Loucy (cell line): ENCODE measurements around the gene CHAF1B.

Source experiments
- H2AFZ ChIP-seq: fragments of 200-600 bp; sonication (generic); 2 replicates; pipeline ENCODE4 v1.6.0; 2016; ENCODE audit warnings: antibody characterized with exemption, mild to moderate bottlenecking, low read length, moderate library complexity
- H3F3A ChIP-seq: fragments of 200-600 bp; 2 replicates; pipeline ENCODE4 v1.6.0; 2016; ENCODE audit warnings: antibody characterized with exemption, low read depth, mild to moderate bottlenecking
- H3K27me3 ChIP-seq: fragments of 200-600 bp; sonication (generic); 2 replicates; pipeline ENCODE4 v1.6.1; 2014; ENCODE audit warnings: low read length, mild to moderate bottlenecking; ENCODE audit not compliant: insufficient read depth, poor library complexity, severe bottlenecking
- H3K36me3 ChIP-seq: fragments of 200-600 bp; sonication (generic); 2 replicates; pipeline ENCODE4 v1.6.1; 2016; ENCODE audit warnings: low read length; ENCODE audit not compliant: insufficient read depth
- H3K4me1 ChIP-seq: fragments of 200-600 bp; sonication (generic); 2 replicates; pipeline ENCODE4 v1.5.1; 2014; ENCODE audit warnings: low read length, mild to moderate bottlenecking; ENCODE audit not compliant: insufficient read depth, poor library complexity, severe bottlenecking
- H3K4me2 ChIP-seq: fragments of 200-600 bp; sonication (generic); 2 replicates; pipeline ENCODE4 v1.6.0; 2014; ENCODE audit warnings: antibody characterized with exemption, low read length, low read depth, mild to moderate bottlenecking; ENCODE audit not compliant: poor library complexity, severe bottlenecking
- H3K4me3 ChIP-seq: fragments of 200-600 bp; sonication (generic); 2 replicates; pipeline ENCODE4 v1.5.1; 2014; ENCODE audit warnings: low read length, mild to moderate bottlenecking, mixed read lengths; ENCODE audit not compliant: poor library complexity, severe bottlenecking
- H3K79me2 ChIP-seq: fragments of 200-600 bp; sonication (generic); 2 replicates; pipeline ENCODE4 v1.6.1; 2014; ENCODE audit warnings: low read length; ENCODE audit not compliant: insufficient read depth
- H3K9ac ChIP-seq: fragments of 200-600 bp; sonication (generic); 2 replicates; pipeline ENCODE4 v1.6.0; 2014; ENCODE audit warnings: mild to moderate bottlenecking, low read depth, low read length, moderate library complexity; ENCODE audit not compliant: poor library complexity, severe bottlenecking
- H3K9me2 ChIP-seq: fragments of 200-600 bp; sonication (generic); replicated peaks from 2 replicates; pipeline ENCODE4 v1.6.1; 2016; ENCODE audit warnings: low read depth, low read length, mixed read lengths
- H3K9me3 ChIP-seq: fragments of 200-600 bp; sonication (generic); 2 replicates; pipeline ENCODE4 v1.6.1; 2014; ENCODE audit warnings: mild to moderate bottlenecking, antibody characterized with exemption, low read length, low read depth; ENCODE audit not compliant: insufficient read depth
- H4K20me1 ChIP-seq: fragments of 200-600 bp; sonication (generic); 2 replicates; pipeline ENCODE4 v1.6.0; 2014; ENCODE audit warnings: antibody characterized with exemption, low read length, mild to moderate bottlenecking; ENCODE audit not compliant: insufficient read depth, poor library complexity, severe bottlenecking
- CTCF ChIP-seq: fragments of 200-600 bp; sonication (generic); conservative IDR thresholded peaks from 2 replicates; pipeline ENCODE4 v1.5.1; 2014; ENCODE audit warnings: mild to moderate bottlenecking, antibody characterized with exemption, low read length
- EZH2phosphoT487 ChIP-seq: fragments of 200-600 bp; IDR thresholded peaks from 2 replicates; pipeline ENCODE4 v1.6.1; 2018; ENCODE audit warnings: antibody characterized with exemption, mild to moderate bottlenecking, moderate library complexity, borderline replicate concordance

Gene CHAF1B

GRCh38 chr21:36355868-36356267 is 29.3 kb upstream of the CHAF1B start:
- no peak overlapping the region for H3K9ac ChIP-seq
- no peaks in the 10 kb centered on the region for H3K27me3 ChIP-seq
- no peaks in the 10 kb centered on the region for H3K9me3 ChIP-seq
- no peak overlapping the region for H2AFZ ChIP-seq
- no peaks in the 10 kb centered on the region for H3K79me2 ChIP-seq
- H3K36me3 ChIP-seq: peaks cover 72% of the 10 kb centered on the region; the same call in 1 of the 2 replicates
- no peak for TF ChIP-seq CTCF
- TF ChIP-seq EZH2phosphoT487: no peak
- no peaks in the 10 kb centered on the region for H4K20me1 ChIP-seq
- H3K9me2 ChIP-seq: no peaks in the 10 kb centered on the region
- no peak overlapping the region for H3K4me2 ChIP-seq
- no peaks in the 10 kb centered on the region for H3K4me1 ChIP-seq
- H3F3A ChIP-seq: no peaks in the 10 kb centered on the region
- no peak overlapping the region for H3K4me3 ChIP-seq

GRCh38 chr21:36359185-36359584 is 26.0 kb upstream of the CHAF1B start:
- no peaks in the 10 kb centered on the region for H3K4me1 ChIP-seq
- no peak overlapping the region for H3K4me2 ChIP-seq
- peaks cover 84% of the 10 kb centered on the region for H3K36me3 ChIP-seq
- H2AFZ ChIP-seq: no peak overlapping the region
- no peak overlapping the region for H3K4me3 ChIP-seq
- H3K9me2 ChIP-seq: no peaks in the 10 kb centered on the region
- no peak overlapping the region for H3K9ac ChIP-seq
- H3F3A ChIP-seq: no peaks in the 10 kb centered on the region
- H3K27me3 ChIP-seq: no peaks in the 10 kb centered on the region
- no peaks in the 10 kb centered on the region for H3K79me2 ChIP-seq
- H3K9me3 ChIP-seq: no peaks in the 10 kb centered on the region
- TF ChIP-seq EZH2phosphoT487 (no peak), CTCF (no peak)
- no peaks in the 10 kb centered on the region for H4K20me1 ChIP-seq

- Histone ChIP-seq H3K27me3 (no peaks in the 10 kb centered on the region), H4K20me1 (no peaks in the 10 kb centered on the region), H3K4me2 (no peak overlapping the region), H3K9me2 (no peaks in the 10 kb centered on the region), H3K9ac (no peak overlapping the region), H3K9me3 (no peaks in the 10 kb centered on the region), H3K36me3 (peaks cover 90% of the 10 kb centered on the region), H3F3A (no peaks in the 10 kb centered on the region), H3K4me1 (no peaks in the 10 kb centered on the region), H2AFZ (no peak overlapping the region), H3K4me3 (no peak overlapping the region), H3K79me2 (no peaks in the 10 kb centered on the region)
- TF ChIP-seq CTCF (no peak), EZH2phosphoT487 (no peak)
Observed at GRCh38 chr21:36369064-36369685, 16.0 kb upstream of the CHAF1B start.
